ENCODE measurements around the gene PCBD1.

GRCh38 chr10:70901276-70901878 lies 13.0 kb upstream of the PCBD1 start:
- no peak for TF ChIP-seq CTCF (IDR thresholded peaks at IDR 0.05)
- no peak for TF ChIP-seq POLR2A (IDR thresholded peaks at IDR 0.05)
- TF ChIP-seq EP300 (IDR thresholded peaks at IDR 0.05): no peak
